GM18511 (cell line): ENCODE measurements around the gene UNC5A.

Experiments used
- ATAC-seq: cut with Tn5 transposase; IDR thresholded peaks from one replicate; pipeline ENCODE4 v1.9.1; 2021; ENCODE audit warnings: mild to moderate bottlenecking, moderate library complexity; ENCODE audit not compliant: unreplicated experiment

Gene UNC5A

GRCh38 chr5:176799488-176799887 is 10.9 kb upstream of the UNC5A start:
- no peak for ATAC-seq

- ATAC-seq: no peak
Observed at GRCh38 chr5:176800024-176800423, 10.3 kb upstream of the UNC5A start.

DNA sequence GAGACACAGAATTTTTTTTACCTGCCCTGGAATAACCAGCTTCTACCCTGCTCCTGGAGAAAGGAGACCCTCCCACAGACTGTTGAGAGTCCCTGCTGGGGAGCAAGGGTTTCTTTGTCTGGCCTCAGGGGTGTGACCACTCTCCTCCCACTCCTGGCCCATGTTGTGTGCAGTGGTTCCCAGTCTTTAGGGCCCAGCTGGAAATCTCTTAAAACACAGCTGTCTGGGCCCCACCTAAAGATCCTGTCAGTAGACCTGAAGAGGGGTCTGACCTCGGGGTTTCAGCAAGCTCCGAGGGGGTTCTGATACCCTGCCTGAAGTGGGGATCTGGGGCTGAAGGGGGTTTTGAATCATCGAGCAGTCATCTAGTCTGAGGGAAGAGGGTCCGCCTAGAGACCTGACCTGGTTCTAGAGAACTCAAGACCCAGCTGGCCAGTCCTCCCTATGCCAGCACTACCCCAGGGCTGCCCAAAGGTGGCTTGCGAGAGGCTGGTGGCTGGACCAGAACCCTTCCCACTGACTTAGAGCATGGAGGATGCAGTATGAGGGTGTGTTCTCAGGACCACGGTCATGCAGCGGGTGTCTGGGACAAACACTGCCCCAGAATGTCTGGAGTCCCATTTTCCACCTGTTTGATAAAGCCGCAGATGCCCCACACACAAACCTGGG is 8.1 kb upstream of the UNC5A start:
- no peak for ATAC-seq

DNA sequence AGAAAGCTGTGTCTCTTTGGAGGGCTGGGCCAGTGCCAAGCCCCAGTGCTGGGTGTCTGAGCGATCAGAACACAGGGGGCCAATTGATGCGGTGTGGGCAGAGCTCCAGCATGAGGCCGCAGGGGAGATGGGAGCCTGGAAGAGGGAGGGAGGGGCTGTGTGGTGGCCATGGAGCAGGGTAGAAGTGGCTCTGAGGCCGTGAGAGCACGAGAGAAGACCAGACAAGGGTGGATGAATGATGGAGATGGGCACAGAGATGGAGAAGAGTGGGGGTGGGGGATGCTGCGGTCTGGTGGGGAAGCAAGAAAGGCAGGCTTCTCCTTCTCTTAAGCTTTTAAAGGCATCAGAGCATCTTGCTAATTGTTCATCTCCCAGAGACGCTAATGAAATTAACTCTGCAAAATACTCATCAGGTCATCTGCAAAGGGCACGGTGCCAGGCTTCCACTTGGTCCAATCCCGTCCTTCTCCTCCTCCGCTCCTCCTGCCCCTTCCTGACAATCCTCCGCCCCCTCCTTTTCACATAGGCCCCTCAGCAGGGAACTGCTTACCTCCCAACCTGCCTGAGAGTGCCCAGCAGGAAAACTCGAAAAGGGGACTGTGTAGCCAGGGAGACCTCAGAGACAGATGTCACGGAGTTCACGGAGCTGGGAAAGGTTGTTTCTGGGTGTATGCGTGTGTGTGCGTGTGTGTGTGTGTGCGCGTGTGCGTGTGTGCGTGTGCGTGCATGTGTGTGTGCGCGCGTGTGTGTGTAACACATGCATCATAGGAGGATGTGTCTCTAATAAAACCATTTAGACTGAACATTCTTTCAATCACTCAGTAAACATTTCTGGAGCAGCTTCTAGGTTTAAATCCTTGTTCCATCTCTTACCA is 7.1 kb upstream of the UNC5A start:
- ATAC-seq: no peak

DNA sequence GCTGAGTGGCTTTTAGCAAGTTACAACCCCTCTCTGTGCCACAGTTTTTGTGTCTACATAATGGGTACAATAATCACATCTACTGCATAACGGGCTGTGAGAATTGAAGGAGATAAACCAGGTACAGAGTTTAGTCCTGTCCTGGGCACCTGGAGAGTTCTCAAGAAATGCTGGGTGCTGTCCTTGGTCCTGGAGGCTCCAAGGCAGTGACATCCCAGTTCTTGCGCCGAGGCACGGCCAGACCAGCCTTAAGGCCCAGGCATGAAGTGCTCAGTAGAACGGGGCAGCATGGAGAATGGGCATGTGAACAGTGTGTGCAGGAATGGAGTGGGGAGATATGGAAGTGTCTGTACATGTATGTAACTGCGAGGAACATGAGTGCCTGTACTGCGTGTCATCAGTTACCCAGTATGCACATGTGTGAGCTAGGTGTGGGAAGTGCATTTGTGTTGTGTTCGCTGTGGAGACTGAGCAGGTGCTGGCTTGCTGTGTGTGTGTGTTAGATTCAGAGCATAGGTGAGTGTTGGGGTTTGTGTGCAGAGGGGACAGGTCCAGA is 6.3 kb upstream of the UNC5A start:
- ATAC-seq: no peak

DNA sequence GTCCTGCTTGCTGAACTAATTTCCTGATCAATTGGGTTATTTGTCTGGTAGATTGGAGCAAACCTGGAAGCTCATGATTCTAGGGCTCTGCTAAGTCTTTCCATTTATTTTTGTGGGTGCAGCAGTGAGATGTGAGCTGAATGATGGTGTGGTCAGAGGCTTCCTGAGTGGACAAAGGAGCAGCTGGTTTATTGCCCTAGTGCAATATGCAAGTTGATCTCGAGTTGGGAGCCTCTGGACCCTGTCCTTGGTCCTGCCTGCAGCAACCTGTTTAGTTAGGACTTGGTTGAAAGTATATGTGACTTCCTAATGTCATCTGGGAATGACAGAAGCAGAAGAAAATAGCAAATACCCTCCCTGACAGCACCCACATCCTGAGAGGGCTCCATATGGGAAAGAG is 4.2 kb upstream of the UNC5A start:
- no peak for ATAC-seq

DNA sequence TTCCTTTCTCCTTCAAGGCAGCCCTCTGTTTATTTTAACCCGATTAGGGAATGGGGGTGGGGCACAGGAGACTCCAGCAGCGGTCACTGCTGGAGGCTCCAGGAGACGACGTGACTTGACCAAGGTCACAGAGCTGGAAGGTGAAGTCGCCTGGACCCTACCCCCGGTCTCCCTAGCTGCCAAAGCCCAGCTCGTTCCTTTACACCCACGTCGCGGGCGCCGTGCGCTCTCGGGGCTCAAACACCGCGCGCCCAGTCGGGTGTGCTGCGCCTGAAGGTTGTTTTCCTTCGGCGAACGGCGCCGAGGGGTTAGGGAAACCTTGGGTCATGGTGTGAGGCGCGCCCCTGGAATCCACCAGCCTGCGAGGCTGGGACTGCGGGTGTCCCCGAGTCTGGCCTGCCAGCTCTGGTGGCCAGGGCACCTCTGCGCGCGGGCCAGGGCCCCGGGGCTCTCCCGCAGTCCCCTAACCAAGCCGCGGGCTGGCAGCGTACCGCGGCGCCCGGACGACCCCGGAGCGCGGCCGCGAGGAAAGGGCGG is 747 bp upstream of the UNC5A start:
- ATAC-seq: no peak

DNA sequence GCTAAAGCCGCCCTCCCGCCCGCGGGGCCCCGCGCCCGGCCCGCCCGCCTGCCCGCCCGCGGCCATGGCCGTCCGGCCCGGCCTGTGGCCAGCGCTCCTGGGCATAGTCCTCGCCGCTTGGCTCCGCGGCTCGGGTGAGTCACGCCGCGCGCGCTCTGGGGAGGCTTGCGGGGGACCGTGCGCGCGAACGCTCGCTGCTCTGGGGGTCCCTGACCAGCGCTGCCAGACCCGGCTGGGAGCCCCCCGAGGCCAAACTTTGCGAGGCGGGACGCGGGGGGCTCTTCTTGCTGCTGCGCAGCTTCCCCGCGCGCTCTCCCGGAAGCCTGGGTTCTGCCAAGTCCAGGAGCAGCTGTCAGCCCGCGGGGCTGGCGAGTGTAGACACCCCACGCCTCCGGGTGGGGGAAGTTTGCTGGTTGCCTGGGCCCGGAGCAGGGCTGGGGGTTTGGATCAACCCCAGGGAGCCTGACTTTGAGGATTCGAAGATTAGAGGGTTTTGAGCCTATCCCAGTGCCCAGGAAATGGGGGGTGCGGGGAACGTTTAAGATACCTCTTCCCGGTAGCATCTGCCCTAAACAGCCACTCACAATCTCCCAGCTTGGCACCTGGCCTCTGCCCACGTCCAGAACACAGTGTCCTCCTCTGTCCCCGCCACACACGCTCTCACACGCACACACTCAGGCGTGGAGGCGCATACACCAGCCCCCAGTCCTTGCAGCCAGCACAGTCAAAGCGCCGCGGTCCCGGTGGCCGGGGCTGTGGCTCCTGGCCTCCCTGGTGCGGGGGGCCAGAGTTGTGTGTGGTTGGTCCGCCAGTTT is 535 bp downstream of the UNC5A start:
- ATAC-seq: no peak

- no peak for ATAC-seq
Observed at GRCh38 chr5:176812269-176813259, 2.2 kb downstream of the UNC5A start.

- no peak for ATAC-seq
Observed at GRCh38 chr5:176813587-176814312, 3.4 kb downstream of the UNC5A start.

DNA sequence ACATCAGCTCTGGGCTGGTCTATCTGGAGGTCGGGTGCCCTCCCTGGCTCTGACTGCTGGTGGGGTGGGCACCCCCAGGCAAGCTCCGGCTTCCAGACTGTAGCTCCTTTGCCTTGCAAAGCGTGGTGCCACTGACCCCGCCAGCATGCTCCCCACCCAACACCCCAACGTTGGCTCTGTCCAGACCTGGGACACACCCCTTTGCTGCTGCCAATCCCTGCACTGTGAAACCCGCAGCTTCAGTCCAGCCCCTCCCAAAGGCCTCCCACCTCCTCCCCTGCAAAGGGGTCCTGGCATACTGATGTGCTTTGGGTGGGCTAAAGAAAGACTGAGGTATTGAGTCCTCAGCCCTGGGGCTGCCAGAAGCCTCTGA is 3.9 kb downstream of the UNC5A start:
- no peak for ATAC-seq

- no peak for ATAC-seq
Observed at GRCh38 chr5:176814836-176815438, 4.6 kb downstream of the UNC5A start.

DNA sequence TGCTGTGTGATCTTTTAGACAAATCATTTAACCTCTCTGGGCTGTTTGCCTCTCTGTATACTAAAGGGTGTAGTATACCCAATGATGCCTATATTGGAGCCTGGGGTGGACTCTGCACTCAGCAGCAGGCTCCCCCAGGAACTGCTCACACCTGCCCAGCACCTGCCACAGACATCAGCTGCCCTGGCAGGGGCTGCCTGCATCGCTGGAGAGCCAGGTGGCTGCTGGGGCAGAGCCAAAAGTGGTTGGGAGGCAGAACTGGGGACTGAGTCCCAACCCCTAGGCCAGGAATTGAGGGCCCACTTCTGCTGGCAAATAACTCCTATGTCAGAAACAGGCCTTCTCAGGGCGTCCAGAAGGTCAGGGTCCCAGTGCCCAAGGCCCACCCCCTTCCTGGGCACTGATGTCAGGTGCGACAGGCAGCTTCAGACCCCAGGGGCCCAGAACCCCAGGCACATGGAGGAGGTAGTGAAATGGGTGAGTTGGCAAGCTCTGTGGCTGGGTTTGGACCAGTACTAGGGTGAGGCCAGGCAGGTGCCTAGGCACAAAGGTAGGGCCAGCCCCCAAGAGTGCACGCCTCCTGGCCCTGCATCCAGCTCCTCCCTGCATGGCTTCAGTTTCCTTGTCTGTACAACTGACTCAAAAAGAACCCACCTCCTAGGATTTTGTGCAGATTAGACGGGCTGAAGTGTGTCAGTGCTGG is 5.8 kb downstream of the UNC5A start:
- no peak for ATAC-seq

DNA sequence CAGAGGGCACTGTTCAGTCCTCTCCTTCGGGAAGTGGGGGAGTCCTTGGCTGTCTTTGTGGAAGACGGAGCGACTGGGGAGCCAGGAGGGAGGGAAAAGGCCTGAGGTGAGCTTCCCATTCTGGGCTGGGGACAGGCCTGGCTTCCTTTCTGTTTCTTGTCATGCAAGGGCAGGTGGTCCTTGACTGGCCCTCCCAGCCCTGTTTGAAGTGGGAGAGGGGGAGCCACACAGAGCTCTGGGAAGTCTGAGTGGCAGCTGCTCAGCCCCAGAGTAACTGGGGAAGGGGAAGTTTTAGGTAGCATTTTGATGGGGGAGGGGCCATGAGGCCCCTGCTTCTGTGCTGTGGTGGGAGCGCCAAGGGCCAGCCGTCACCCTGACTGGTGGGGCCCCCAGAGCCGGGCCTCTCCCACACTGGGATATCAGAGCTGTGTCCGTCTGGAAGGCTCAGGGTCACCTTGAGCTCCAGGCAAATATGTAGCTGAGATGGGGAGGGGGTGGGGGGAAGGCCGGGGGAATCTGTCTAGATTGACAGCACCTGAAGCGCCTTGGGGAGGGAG is 6.5 kb downstream of the UNC5A start:
- ATAC-seq: no peak

DNA sequence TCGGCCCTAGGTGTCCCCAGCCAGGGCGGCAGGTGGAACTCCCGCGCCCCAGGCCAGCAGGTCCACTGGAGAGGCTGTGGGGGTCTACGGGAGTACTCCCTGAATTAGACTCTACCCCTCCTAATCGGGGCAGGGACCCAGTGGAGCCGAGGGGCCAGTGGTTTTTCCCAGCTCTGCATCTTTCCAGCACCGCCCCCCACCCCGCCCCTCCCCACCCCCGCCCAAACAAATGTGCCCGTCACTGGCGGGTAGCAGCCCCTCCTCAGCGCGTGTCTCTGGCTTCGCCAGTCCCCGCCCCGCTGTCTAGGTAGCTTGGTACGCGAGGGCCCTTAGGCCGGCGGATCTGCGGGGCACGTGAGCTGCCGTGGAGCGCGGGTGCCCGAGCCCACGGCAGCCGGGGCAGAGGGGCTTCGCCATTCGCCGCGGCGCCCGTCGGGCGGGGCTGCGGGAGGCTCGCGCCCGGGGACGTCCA is 7.0 kb downstream of the UNC5A start:
- ATAC-seq: peak; percentile 14

GRCh38 chr5:176817841-176818377 is 7.5 kb downstream of the UNC5A start:
- peak; percentile 40 for ATAC-seq

- ATAC-seq: peak; percentile 72
Observed at GRCh38 chr5:176818391-176819098, 8.2 kb downstream of the UNC5A start.
